Neural progenitor cell (in vitro differentiated cells): Measurements from ENCODE around the gene PARP16. TPM values are rescaled to one million over a fixed set of nuclear protein-coding genes. Genes with fewer than 3 reads are reported as not detected.
A peak's percentile ranks its signal among the peaks of the same experiment; 100 is the strongest.

Experiments used
- DNase-seq: peaks from one replicate; pipeline ENCODE4 v3.0.0-alpha.2; 2016; ENCODE audit warnings: low spot score
- H2AFZ ChIP-seq: fragments of 200-600 bp; sonication (generic); replicated peaks from 2 replicates; pipeline ENCODE4 v1.6.1; 2016; ENCODE audit warnings: antibody characterized with exemption
- H3F3A ChIP-seq: fragments of 200-600 bp; sonication (generic); 2 replicates; pipeline ENCODE4 v1.6.1; 2016; ENCODE audit warnings: antibody characterized with exemption, low read depth
- H3K27ac ChIP-seq: fragments of 200-600 bp; sonication (generic); 2 replicates; pipeline ENCODE4 v1.5.1; 2016; ENCODE audit warnings: mild to moderate bottlenecking
- H3K27me3 ChIP-seq: fragments of 200-600 bp; sonication (generic); 2 replicates; pipeline ENCODE4 v1.6.1; 2016; ENCODE audit warnings: mild to moderate bottlenecking, moderate library complexity
- H3K36me3 ChIP-seq: fragments of 200-600 bp; sonication (generic); 2 replicates; pipeline ENCODE4 v1.5.1; 2016
- H3K4me1 ChIP-seq: fragments of 200-600 bp; sonication (generic); 2 replicates; pipeline ENCODE4 v1.6.1; 2016; ENCODE audit warnings: mixed run types
- H3K4me2 ChIP-seq: fragments of 200-600 bp; sonication (generic); 2 replicates; pipeline ENCODE4 v1.6.1; 2016
- H3K4me3 ChIP-seq: fragments of 200-600 bp; sonication (generic); 2 replicates; pipeline ENCODE4 v1.5.1; 2016
- H3K79me2 ChIP-seq: fragments of 200-600 bp; sonication (generic); 2 replicates; pipeline ENCODE4 v1.6.1; 2016; ENCODE audit warnings: low read depth
- H3K9ac ChIP-seq: fragments of 200-600 bp; sonication (generic); 2 replicates; pipeline ENCODE4 v1.6.1; 2016
- H3K9me3 ChIP-seq: fragments of 200-600 bp; sonication (generic); 2 replicates; pipeline ENCODE4 v1.5.1; 2016; ENCODE audit warnings: low read depth
- H4K20me1 ChIP-seq: fragments of 200-600 bp; sonication (generic); 2 replicates; pipeline ENCODE4 v1.6.1; 2016; ENCODE audit warnings: low read depth
- H3K27ac Mint-ChIP-seq: 3 replicates; pipeline ENCODE4 v1.8.0; 2021; ENCODE audit warnings: mixed read lengths
- H3K27me3 Mint-ChIP-seq: 2 replicates; pipeline ENCODE4 v1.8.0; 2022; ENCODE audit warnings: low read depth, mild to moderate bottlenecking, inconsistent platforms, moderate library complexity, mixed read lengths; ENCODE audit not compliant: insufficient read depth
- H3K36me3 Mint-ChIP-seq: 3 replicates; pipeline ENCODE4 v1.8.0; 2021; ENCODE audit warnings: mixed read lengths
- H3K4me1 Mint-ChIP-seq: 3 replicates; pipeline ENCODE4 v1.8.0; 2021; ENCODE audit warnings: mixed read lengths
- H3K4me3 Mint-ChIP-seq: 3 replicates; pipeline ENCODE4 v1.8.0; 2021; ENCODE audit warnings: mild to moderate bottlenecking, moderate library complexity, mixed read lengths
- H3K9me3 Mint-ChIP-seq: 3 replicates; pipeline ENCODE4 v1.8.0; 2020; ENCODE audit warnings: mixed read lengths
- CTCF ChIP-seq: fragments of 200-600 bp; sonication (generic); IDR thresholded peaks from 2 replicates; pipeline ENCODE4 v1.5.1; 2017; ENCODE audit warnings: antibody characterized with exemption, mild to moderate bottlenecking
- EZH2 ChIP-seq: fragments of 200-600 bp; sonication (generic); IDR thresholded peaks from 2 replicates; pipeline ENCODE4 v1.6.1; 2017; ENCODE audit warnings: antibody characterized with exemption, mild to moderate bottlenecking, moderate library complexity
- EZH2phosphoT487 ChIP-seq: fragments of 200-600 bp; sonication (generic); IDR thresholded peaks from 2 replicates; pipeline ENCODE4 v1.6.1; 2017; ENCODE audit warnings: antibody characterized with exemption
- total RNA-seq: library from RNA; depleted of rRNA; stranded (reverse); fragments of >200 nt; gene quantifications from 2 replicates; pipeline ENCODE4 v1.2.3, GENCODE V29; 2015; ENCODE audit warnings: low replicate concordance

PARP16 gene
- total RNA-seq, 1 donor from 2014 or later: 5.7 TPM

GRCh38 chr15:65246939-65247338, 39.7 kb downstream of the PARP16 start:
- H3K4me1 ChIP-seq: peaks cover 5% of the 10 kb centered on the region
- H2AFZ ChIP-seq: no peak overlapping the region
- no peak overlapping the region for H3K9ac ChIP-seq
- no peak overlapping the region for H3K27ac Mint-ChIP-seq
- H3K4me2 ChIP-seq: no peak overlapping the region
- H3K4me3 Mint-ChIP-seq: no peak overlapping the region
- H3K36me3 Mint-ChIP-seq: peaks cover 1% of the 10 kb centered on the region
- no peaks in the 10 kb centered on the region for H3K9me3 ChIP-seq
- TF ChIP-seq EZH2phosphoT487 (no peak), CTCF (no peak), EZH2 (no peak)
- H3K27me3 Mint-ChIP-seq: peaks cover 4% of the 10 kb centered on the region
- no peaks in the 10 kb centered on the region for H3F3A ChIP-seq
- no peak for DNase-seq
- no peaks in the 10 kb centered on the region for H3K27me3 ChIP-seq
- no peak overlapping the region for H3K4me3 ChIP-seq
- no peak overlapping the region for H3K27ac ChIP-seq
- H3K4me1 Mint-ChIP-seq: peaks cover 26% of the 10 kb centered on the region
- no peaks in the 10 kb centered on the region for H3K36me3 ChIP-seq
- no peaks in the 10 kb centered on the region for H3K79me2 ChIP-seq
- no peaks in the 10 kb centered on the region for H3K9me3 Mint-ChIP-seq
- no peaks in the 10 kb centered on the region for H4K20me1 ChIP-seq

- H3K27ac ChIP-seq: no peak overlapping the region
These were observed 40.5 kb downstream of the PARP16 start for GRCh38 chr15:65246026-65246714.

GRCh38 chr15:65245096-65245856, 41.4 kb downstream of the PARP16 start:
- TF ChIP-seq CTCF (no peak), EZH2 (no peak), EZH2phosphoT487 (no peak)
- Mint-ChIP-seq H3K9me3 (no peaks in the 10 kb centered on the region), H3K4me3 (no peak overlapping the region), H3K4me1 (peaks cover 26% of the 10 kb centered on the region), H3K27me3 (peaks cover 4% of the 10 kb centered on the region), H3K27ac (peak overlapping the region; percentile 66), H3K36me3 (peaks cover 1% of the 10 kb centered on the region)
- Histone ChIP-seq H3K27ac (no peak overlapping the region), H2AFZ (no peak overlapping the region), H3K9me3 (no peaks in the 10 kb centered on the region), H3K36me3 (no peaks in the 10 kb centered on the region), H3K4me3 (no peak overlapping the region), H3K4me1 (peaks cover 5% of the 10 kb centered on the region), H3F3A (no peaks in the 10 kb centered on the region), H3K4me2 (no peak overlapping the region), H3K9ac (no peak overlapping the region), H3K79me2 (no peaks in the 10 kb centered on the region), H4K20me1 (no peaks in the 10 kb centered on the region), H3K27me3 (no peaks in the 10 kb centered on the region)
- no peak for DNase-seq

More at GRCh38 chr15:65246026-65246714, 40.5 kb downstream of the PARP16 start:
- H3K36me3 ChIP-seq: no peaks in the 10 kb centered on the region
- H4K20me1 ChIP-seq: no peaks in the 10 kb centered on the region
- H3K27me3 Mint-ChIP-seq: peaks cover 4% of the 10 kb centered on the region
- no peaks in the 10 kb centered on the region for H3K9me3 Mint-ChIP-seq
- TF ChIP-seq EZH2 (no peak), EZH2phosphoT487 (no peak), CTCF (no peak)
- peaks cover 5% of the 10 kb centered on the region for H3K4me1 ChIP-seq
- H2AFZ ChIP-seq: no peak overlapping the region
- no peaks in the 10 kb centered on the region for H3F3A ChIP-seq
- peaks cover 1% of the 10 kb centered on the region for H3K36me3 Mint-ChIP-seq
- H3K4me1 Mint-ChIP-seq: peaks cover 26% of the 10 kb centered on the region
- H3K4me3 ChIP-seq: no peak overlapping the region
- H3K27ac Mint-ChIP-seq: peak overlapping the region; percentile 66
- H3K27me3 ChIP-seq: no peaks in the 10 kb centered on the region
- H3K79me2 ChIP-seq: no peaks in the 10 kb centered on the region
- H3K4me3 Mint-ChIP-seq: no peak overlapping the region
- H3K4me2 ChIP-seq: no peak overlapping the region
- H3K9ac ChIP-seq: no peak overlapping the region
- no peak for DNase-seq
- H3K9me3 ChIP-seq: no peaks in the 10 kb centered on the region
